Measurements from ENCODE around the gene EHMT1.

GRCh38 chr9:137669261-137669672 lies 50.5 kb downstream of the EHMT1 start:
- TF ChIP-seq CTCF (IDR thresholded peaks at IDR 0.05; ENCODE audit: poor library complexity), result no peak
- no peak for TF ChIP-seq EZH2 (IDR thresholded peaks at IDR 0.05; ENCODE audit: borderline replicate concordance)
- no peak for TF ChIP-seq EZH2phosphoT487 (IDR thresholded peaks at IDR 0.05; ENCODE audit: low read depth, severe bottlenecking, unreplicated experiment)
